HFF-Myc (cell line): ENCODE results near the gene MID1.

ENCODE experiments used
- DNase-seq: peaks from one replicate; pipeline ENCODE4 v3.0.0-alpha.2; 2011; ENCODE audit warnings: low read depth; ENCODE audit errors: extremely low read depth
- H3K4me3 ChIP-seq: replicated peaks from 2 replicates; pipeline ENCODE4 v1.5.1; 2011; ENCODE audit warnings: low read depth, mild to moderate bottlenecking, control low read depth, low read length
- TF ChIP-seq, protein P1 (sequence below): IDR thresholded peaks from 2 replicates; pipeline ENCODE4 v1.5.1; 2012; ENCODE audit warnings: mild to moderate bottlenecking, low read depth, low read length, control low read depth; ENCODE audit errors: missing control alignments

MID1 gene

DNA sequence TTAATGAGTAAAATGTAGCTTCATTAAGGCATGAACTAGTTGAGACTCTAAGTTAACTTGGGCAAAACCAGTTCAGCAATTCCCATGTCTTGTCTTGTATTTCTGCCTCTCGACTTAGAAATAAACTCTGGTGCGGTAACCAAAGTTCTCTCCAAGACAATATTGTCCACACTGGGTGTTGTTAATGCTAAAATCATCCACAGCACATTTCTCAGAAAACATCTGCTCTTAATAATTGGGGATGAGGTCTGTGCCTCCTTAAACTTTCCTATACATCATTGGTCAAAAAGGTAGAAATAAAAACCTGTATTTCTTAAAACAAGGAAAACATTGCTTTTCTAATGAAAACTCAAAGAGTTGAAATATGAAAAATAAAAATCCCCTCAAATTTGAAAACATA, 32.9 kb upstream of the MID1 start:
- DNase-seq: no peak
- TF ChIP-seq, protein P1, sequence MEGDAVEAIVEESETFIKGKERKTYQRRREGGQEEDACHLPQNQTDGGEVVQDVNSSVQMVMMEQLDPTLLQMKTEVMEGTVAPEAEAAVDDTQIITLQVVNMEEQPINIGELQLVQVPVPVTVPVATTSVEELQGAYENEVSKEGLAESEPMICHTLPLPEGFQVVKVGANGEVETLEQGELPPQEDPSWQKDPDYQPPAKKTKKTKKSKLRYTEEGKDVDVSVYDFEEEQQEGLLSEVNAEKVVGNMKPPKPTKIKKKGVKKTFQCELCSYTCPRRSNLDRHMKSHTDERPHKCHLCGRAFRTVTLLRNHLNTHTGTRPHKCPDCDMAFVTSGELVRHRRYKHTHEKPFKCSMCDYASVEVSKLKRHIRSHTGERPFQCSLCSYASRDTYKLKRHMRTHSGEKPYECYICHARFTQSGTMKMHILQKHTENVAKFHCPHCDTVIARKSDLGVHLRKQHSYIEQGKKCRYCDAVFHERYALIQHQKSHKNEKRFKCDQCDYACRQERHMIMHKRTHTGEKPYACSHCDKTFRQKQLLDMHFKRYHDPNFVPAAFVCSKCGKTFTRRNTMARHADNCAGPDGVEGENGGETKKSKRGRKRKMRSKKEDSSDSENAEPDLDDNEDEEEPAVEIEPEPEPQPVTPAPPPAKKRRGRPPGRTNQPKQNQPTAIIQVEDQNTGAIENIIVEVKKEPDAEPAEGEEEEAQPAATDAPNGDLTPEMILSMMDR: no peak
- H3K4me3 ChIP-seq: no peak overlapping the region

DNA sequence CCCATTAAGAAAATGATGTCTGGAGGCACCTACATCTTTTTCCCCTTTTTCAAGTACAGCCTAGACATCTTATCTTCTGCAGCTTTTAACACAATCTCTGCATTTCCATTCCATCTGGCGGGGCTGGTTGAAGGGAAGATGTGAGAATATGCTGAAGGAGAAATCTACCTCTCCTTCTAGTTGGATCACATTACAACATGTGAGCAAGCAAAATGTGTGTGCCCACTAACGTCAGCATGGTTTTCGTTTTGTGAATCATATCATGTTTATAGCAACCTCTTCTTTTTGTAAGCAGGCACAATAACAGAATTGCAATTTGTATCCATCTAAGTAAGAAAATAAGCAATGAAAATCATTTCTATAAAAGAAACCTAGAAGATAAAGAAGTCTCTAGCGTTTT, 28.9 kb upstream of the MID1 start:
- TF ChIP-seq, protein P1: no peak
- no peak for DNase-seq
- no peak overlapping the region for H3K4me3 ChIP-seq

GRCh38 chrX:10648614-10649013, 28.2 kb upstream of the MID1 start:
- DNase-seq: peak; percentile 78
- TF ChIP-seq, protein P1: no peak

GRCh38 chrX:10636851-10637250, 16.5 kb upstream of the MID1 start:
- DNase-seq: no peak
- TF ChIP-seq, protein P1: no peak
- no peak overlapping the region for H3K4me3 ChIP-seq

More at GRCh38 chrX:10648614-10649013, 28.2 kb upstream of the MID1 start:
- H3K4me3 ChIP-seq: no peak overlapping the region

DNA sequence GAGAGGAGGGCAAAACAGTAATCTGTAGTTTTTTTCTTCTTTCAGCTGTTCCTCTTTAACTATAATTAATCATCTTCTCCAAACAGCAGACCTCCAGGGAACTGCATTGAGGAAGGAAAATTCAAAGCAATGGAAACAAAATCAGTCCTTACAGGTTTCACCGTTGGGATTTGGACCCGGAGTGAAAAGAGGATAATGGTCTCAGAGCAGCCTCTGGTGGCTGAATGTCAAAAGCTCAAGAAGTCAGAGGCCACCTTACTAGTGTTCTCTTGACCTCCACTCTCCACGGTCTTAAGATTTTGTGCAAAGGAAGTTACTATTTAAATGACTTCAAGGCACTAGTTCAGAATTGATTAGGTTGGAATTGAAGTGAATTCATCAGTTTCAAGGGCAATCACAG, 16.0 kb upstream of the MID1 start:
- DNase-seq: peak; percentile 59
- no peak overlapping the region for H3K4me3 ChIP-seq
- TF ChIP-seq, protein P1: peak; percentile 66

DNA sequence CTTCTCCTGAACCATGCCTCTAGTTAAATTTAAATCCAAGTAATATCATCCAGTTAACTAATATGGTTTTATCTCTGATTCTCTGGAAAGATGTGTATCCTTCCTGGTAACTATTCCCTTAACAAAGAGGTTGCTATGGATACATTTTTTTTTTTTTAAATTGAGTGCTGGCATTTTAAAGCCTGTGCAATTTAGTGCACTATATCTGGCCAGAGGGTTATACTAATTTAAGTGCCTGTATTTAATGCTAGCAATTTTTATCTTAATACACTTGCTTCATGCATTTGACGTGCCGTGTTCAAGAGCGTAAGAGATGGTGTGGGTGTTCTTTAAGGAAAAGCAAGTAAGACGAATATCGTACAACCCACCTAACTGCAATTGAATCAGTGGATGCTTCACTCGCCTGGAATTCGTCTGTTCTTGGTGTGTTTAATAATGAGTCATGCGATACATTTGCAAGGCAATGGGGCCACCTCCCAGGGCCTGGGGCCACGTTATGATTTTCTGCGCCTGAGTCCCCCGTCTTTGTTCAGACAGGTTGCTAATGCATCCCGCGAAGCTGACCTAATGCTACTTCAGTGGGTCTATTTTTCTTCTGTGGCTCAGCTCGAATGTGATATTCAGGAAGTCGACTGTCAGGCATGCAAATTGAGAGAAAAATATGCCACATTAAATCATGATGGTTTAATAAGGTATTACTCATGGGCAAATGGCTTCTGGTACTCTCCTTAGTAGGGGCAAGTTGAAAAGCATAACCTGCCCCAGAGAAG, 14.2 kb upstream of the MID1 start:
- no peak overlapping the region for H3K4me3 ChIP-seq
- TF ChIP-seq, protein P1: no peak
- peak; percentile 59 for DNase-seq
